Hindlimb muscle (tissue), 1 donor: Measurements from ENCODE around the gene ZNF782. TPM values are rescaled to one million over a fixed set of nuclear protein-coding genes. Genes with fewer than 3 reads are reported as not detected.
"Not testable (repeated sequence)": the region's sequence is repeated elsewhere in the genome, so short reads cannot be mapped to it uniquely, and the experiment has no call there.

Source experiments
- DNase-seq: peaks from one replicate; pipeline ENCODE4 v3.0.0-alpha.2; 2013
- polyA plus RNA-seq: library from polyadenylated mRNA; unstranded; fragments of 120-200 nt; gene quantifications from one replicate; pipeline ENCODE4 v1.2.1, GENCODE V29; 2013; ENCODE audit not compliant: insufficient read length

ZNF782 gene
- polyA plus RNA-seq, 1 donor = 4.3 TPM

DNA sequence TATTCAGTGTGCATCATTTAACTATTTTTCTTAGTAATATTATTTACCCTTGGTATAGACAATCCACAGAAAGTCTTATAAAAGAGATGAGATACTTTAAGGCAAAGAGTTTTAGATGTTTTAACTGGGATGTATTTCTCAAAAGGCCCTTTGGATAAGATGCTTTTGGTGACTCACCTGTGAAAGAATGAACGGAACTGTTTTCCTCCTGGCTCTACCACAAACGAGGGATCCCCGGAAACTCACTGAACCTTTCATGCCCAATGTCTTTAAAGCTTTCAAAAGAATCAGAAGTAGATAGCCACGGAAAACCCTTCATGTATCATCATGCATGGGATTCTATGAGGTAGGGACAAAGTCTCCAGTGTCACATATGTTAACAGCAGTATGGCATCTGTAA is 1.6 kb downstream of the ZNF782 start:
- DNase-seq = no peak

GRCh38 chr9:96844040-96844439 is 10.3 kb downstream of the ZNF782 start:
- no peak for DNase-seq

DNA sequence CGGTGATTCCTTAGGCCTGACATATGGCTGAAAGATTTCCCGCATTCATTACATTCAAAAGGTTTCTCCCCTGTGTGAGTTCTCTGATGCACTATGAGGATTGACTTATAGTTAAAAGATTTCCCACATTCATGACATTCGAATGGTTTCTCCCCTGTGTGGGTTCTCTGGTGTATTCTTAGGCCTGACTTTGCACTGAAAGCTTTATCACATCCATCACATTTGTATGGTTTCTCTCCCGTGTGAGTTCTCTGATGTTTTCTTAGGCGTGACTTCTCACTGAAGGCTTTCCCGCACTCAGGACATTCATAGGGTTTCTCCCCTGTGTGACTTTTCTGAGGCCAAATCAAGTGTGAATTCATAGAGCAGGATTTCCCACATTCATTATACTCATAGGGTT is 35.8 kb downstream of the ZNF782 start:
- DNase-seq = no peak

- no peak for DNase-seq
Observed at GRCh38 chr9:96817973-96818372, 36.3 kb downstream of the ZNF782 start.

DNA sequence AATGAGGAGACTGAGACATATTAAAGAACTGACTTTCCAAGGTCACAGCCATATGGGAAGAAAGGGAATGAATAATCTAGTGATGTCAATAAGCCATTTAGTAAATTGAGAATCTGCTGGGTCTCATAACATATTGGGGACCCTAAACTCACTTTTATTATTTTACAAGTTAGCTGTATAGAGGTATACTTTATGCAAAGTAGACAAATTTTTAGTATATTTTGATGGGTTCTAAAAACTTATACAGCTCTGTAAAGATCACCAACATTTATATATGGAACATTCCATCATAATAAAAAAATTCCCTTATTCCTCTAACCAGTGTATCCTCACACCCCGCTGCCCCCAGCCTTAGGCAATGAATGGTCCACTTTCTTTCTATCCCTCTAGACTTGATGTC is 40.7 kb downstream of the ZNF782 start:
- no peak for DNase-seq

DNA sequence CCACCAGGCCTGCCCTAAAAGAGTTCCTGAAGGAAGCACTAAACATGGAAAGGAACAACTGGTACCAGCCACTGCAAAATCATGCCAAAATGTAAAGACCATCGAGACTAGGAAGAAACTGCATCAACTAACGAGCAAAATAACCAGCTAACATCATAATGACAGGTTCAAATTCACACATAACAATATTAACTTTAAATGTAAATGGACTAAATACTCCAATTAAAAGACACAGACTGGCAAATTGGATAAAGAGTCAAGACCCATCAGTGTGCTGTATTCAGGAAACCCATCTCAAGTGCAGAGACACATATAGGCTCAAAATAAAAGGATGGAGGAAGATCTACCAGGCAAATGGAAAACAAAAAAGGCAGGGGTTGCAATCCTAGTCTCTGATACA is 55.4 kb downstream of the ZNF782 start:
- not testable (repeated sequence) for DNase-seq

DNA sequence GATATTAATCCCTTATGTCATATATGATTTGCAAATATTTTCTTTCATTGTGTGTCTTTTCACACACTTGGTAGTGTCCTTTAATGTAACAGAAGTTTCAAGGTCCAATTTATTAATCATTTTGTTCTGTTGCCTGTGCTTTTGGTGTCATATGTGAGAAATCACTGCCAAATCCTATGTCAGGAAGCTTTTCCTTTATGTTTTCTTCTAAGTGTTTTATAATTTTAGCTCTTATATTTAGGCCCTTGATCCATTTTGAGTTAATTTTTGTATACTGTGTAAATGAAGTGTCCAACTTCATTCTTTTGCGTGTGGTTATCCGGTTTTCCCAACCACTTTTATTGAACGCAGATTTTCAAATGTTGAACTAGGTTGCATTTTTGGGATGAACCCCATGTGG is 70.3 kb downstream of the ZNF782 start:
- no peak for DNase-seq

- no peak for DNase-seq
Observed at GRCh38 chr9:96782235-96782634, 72.1 kb downstream of the ZNF782 start.

- no peak for DNase-seq
Observed at GRCh38 chr9:96781552-96781951, 72.8 kb downstream of the ZNF782 start.

GRCh38 chr9:96779089-96779488 is 75.2 kb downstream of the ZNF782 start:
- DNase-seq = no peak

DNA sequence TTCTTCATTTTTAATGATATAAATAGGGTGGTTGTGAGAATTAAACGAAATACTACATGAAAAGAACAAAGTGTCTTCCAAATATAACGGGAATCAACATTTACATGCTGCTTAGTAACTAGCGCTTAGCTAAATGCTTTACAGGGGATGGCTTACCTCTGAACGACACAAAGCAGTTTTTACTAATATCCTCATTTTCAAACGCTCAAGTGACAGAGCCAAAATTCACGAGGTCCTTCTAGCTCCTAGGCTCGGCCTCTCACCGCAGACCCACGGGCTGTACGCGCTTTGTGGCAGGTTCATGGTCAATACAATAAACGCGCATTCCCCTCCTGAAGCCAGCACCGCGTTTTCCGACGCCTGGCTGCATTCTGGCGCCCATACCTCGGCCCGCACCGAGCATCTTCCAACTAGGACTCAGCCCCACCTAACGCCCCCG is 76.9 kb downstream of the ZNF782 start:
- no peak for DNase-seq

- no peak for DNase-seq
Observed at GRCh38 chr9:96771124-96771523, 83.2 kb downstream of the ZNF782 start.

- no peak for DNase-seq
Observed at GRCh38 chr9:96769989-96770388, 84.3 kb downstream of the ZNF782 start.

Other genes starting within 250 kb of the ZNF782 start
- 14.3 TPM for gene CDC14B, start 234.7 kb downstream of the ZNF782 start, polyA plus RNA-seq
- 10.0 TPM for gene PRXL2C, start 199.2 kb downstream of the ZNF782 start, polyA plus RNA-seq
- 9.6 TPM for gene ZNF510, start 76.4 kb downstream of the ZNF782 start, polyA plus RNA-seq
- 1.6 TPM for gene NUTM2G, start 74.3 kb upstream of the ZNF782 start, polyA plus RNA-seq
- gene CTSV, start 184.6 kb upstream of the ZNF782 start, polyA plus RNA-seq = 0.39 TPM